ENCODE data around the gene PTHLH. TPM values are rescaled to one million over a fixed set of nuclear protein-coding genes. Genes with fewer than 3 reads are reported as not detected.

The PTHLH gene
- total RNA-seq, 4 donors from 2014 or later = 0.26 TPM; not detected in 3

GRCh38 chr12:27913999-27914614 lies 58.4 kb downstream of the PTHLH start:
- ATAC-seq (no peak), DNase-seq (no peak)
- Histone ChIP-seq H3K27ac (no peak overlapping the region), H3K36me3 (no peaks in the 10 kb centered on the region), H3K4me3 (no peak overlapping the region), H3K4me1 (no peaks in the 10 kb centered on the region), H3K27me3 (no peaks in the 10 kb centered on the region), H3K9me3 (no peaks in the 10 kb centered on the region)
- TF ChIP-seq, protein P1, sequence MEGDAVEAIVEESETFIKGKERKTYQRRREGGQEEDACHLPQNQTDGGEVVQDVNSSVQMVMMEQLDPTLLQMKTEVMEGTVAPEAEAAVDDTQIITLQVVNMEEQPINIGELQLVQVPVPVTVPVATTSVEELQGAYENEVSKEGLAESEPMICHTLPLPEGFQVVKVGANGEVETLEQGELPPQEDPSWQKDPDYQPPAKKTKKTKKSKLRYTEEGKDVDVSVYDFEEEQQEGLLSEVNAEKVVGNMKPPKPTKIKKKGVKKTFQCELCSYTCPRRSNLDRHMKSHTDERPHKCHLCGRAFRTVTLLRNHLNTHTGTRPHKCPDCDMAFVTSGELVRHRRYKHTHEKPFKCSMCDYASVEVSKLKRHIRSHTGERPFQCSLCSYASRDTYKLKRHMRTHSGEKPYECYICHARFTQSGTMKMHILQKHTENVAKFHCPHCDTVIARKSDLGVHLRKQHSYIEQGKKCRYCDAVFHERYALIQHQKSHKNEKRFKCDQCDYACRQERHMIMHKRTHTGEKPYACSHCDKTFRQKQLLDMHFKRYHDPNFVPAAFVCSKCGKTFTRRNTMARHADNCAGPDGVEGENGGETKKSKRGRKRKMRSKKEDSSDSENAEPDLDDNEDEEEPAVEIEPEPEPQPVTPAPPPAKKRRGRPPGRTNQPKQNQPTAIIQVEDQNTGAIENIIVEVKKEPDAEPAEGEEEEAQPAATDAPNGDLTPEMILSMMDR (IDR thresholded peaks at IDR 0.05 in 4 of 5, conservative IDR thresholded peaks at IDR 0.05 in 1 of 5) = no peak
- TF ChIP-seq POLR2A (IDR thresholded peaks at IDR 0.05) = no peak
- in situ Hi-C loops (cut with MboI; ENCODE audit: low sequenced_read_pairs in 4 of 4) = no loop called here
- intact Hi-C loops (cut with DNase I; ENCODE audit: low total_unique reads) = no loop called here

DNA sequence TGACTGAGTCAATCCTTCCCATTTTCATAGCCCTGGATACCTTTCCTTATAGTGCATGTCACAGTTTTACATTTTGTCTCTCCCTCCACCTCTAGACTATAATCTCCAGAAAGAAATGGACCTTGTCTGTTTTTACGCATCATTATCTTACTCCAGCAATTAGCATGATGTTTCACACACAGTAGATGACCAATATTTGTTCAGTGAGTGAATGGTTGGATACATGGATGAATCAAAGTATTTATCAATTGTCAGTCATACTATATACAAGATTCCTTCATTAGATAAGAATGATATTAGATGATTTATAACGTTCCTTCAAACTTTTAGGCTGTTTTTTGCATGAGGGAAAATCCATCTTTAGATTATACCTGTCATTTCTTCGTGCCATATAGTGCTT lies 61.1 kb downstream of the PTHLH start:
- no peaks in the 10 kb centered on the region for H3K4me1 ChIP-seq
- TF ChIP-seq POLR2A (IDR thresholded peaks at IDR 0.05) = no peak
- TF ChIP-seq, protein P1 (IDR thresholded peaks at IDR 0.05 in 4 of 5, conservative IDR thresholded peaks at IDR 0.05 in 1 of 5) = no peak
- no peak overlapping the region for H3K4me3 ChIP-seq

More for the DNA sequence above, 61.1 kb downstream of the PTHLH start:
- in situ Hi-C loops (cut with MboI; ENCODE audit: low sequenced_read_pairs in 4 of 4) = no loop called here
- no peaks in the 10 kb centered on the region for H3K27me3 ChIP-seq
- H3K27ac ChIP-seq = no peak overlapping the region
- ATAC-seq = no peak
- no peaks in the 10 kb centered on the region for H3K9me3 ChIP-seq
- H3K36me3 ChIP-seq = no peaks in the 10 kb centered on the region
- no peak for DNase-seq
- intact Hi-C loops (cut with DNase I; ENCODE audit: low total_unique reads) = no loop called here

Other genes with a start within 250 kb of the PTHLH start
- gene KLHL42, start 192.5 kb downstream of the PTHLH start, total RNA-seq = 1 to 10 TPM; 3.4 to 6.2 (median 4.4) TPM
- gene MANSC4, start 192.5 kb downstream of the PTHLH start, total RNA-seq = not detected
- gene CCDC91, start 217.7 kb upstream of the PTHLH start, total RNA-seq = 10 to 100 TPM; 22.3 to 50.6 (median 36.6) TPM